ENCODE measurements around the gene PSG2.
"Not testable (repeated sequence)": the region's sequence is repeated elsewhere in the genome, so short reads cannot be mapped to it uniquely, and the experiment has no call there.

The PSG2 gene

DNA sequence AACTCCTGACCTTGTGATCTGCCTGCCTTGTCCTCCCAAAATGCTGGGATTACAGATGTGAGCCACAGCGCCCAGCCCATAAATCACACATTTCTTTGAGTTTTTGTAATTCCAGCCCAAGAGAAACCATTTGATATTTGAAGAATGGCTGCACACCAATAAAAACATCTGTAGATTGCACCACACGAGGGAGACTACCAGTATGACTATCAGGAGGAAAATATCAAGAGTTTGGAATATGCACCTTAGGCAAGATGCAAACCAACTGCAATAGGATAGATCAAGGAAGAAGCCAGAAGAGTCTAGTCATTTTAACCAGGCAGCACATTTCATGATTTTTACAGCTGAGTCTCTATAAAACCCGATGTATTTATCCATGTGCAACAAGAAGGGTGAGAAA, 20.1 kb downstream of the PSG2 start:
- DNase-seq = not testable (repeated sequence)

GRCh38 chr19:43061326-43061725, 21.2 kb downstream of the PSG2 start:
- DNase-seq = not testable (repeated sequence)

- not testable (repeated sequence) for DNase-seq
Observed at GRCh38 chr19:43060254-43060653, 22.2 kb downstream of the PSG2 start.

- not testable (repeated sequence) for DNase-seq
Observed at GRCh38 chr19:43059482-43059881, 23.0 kb downstream of the PSG2 start.

DNA sequence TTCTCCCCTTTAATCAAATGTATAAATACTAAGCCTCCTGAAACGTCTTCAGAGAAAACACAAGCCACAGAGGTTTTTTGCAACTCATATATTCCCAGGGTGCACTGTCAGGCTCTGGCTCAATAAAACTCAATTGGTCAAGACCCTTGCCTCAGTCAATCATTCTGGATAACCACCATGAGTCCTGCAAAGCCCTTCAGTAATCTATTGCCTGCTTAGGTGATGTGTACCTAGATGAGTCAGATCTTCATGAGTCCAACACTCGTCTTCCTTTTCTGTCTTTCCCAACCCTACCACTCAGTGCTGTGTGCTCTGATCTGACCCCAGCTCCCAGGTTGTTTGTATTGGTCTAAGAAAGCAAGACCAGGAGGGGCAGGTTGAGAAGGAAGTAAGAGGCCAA, 24.1 kb downstream of the PSG2 start:
- DNase-seq = not testable (repeated sequence)

DNA sequence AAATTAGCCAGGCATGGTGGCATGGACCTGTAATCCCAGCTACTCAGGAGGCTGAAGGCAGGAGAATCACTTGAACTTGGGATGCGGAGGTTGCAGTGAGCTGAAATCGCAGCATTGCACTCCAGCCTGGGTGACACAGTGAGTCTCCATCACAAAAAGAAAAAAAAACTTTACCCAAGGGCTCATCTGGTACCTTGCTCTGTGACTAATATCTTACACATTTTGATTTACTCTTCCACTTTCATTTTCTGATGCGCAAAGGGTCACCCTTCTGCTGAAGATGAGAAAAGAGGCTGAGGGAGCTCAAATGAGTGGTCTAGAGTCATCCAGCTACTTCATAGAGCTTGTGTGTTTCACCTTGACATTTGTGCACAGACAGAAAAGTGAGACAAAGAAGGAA, 34.5 kb downstream of the PSG2 start:
- DNase-seq = not testable (repeated sequence)

- DNase-seq = not testable (repeated sequence)
Observed at GRCh38 chr19:43046578-43046977, 35.9 kb downstream of the PSG2 start.

- DNase-seq = not testable (repeated sequence)
Observed at GRCh38 chr19:43043492-43044180, 38.9 kb downstream of the PSG2 start.

GRCh38 chr19:43031645-43032044, 50.9 kb downstream of the PSG2 start:
- DNase-seq = not testable (repeated sequence)

GRCh38 chr19:43028866-43029265, 53.6 kb downstream of the PSG2 start:
- DNase-seq = no peak

DNA sequence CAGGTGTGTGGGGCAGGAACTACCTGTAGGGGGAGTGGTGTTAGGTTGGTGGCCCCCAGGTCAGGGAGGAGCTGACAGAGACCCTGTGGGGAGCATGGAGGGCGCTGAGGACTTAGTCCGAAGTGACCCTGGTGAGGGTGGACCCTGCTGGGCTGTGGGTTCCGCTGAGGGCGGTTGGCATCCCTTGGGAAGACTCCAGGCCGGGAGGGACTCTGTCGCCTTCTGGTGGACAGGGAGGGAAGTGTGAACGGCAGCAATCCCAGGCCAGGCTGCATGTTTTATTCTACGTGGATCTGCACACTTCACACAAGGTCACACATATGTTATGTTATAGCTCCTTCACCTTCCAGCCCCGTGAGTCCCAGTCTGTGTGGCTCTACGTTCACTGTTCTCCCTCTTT, 54.5 kb downstream of the PSG2 start:
- DNase-seq = not testable (repeated sequence)

GRCh38 chr19:43027061-43027460, 55.4 kb downstream of the PSG2 start:
- DNase-seq = not testable (repeated sequence)

DNA sequence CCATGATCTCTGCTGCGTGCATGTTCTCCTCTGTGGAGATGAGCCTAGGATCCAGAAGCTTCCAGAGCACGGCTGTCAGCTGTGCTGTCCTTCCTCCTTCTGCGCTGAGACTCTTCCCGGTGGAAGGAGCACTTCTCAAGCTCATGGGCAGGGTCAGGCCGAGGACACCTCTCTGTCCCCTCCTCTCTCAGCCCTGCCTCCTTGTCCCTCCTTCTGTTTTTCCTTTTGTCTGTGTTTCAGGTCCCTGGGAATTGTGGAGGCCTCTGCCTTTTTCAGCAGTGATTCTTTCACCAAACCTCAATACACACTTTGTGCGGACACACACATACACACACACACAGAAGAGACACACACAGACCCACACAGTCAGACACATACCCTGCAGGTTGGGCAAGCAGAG, 56.1 kb downstream of the PSG2 start, which contains the start of gene PSG11:
PSG11 (minus strand) TSS at position 101 of the 400 bp plus-strand sequence; CDS start at position 4, 97 bp downstream.
- DNase-seq = not testable (repeated sequence)

DNA sequence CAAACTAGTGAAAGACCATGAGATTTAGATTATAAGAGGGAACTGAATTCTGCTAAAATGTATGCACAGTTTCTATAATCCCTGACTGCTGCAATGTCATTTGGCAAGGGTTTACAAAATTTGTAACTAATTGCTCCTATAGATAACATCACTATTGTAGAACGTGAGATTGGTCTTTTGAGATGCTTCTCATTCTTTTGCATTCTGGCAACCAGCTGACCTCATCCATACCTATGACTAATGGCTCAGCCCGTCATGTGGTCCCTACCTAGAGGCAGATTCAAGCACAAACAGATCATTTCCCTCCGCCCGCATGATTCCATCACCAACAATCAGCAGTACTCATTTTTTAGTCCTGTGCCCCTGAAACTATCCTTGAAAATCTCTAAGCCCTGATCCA, 60.4 kb downstream of the PSG2 start:
- DNase-seq = not testable (repeated sequence)

- not testable (repeated sequence) for DNase-seq
Observed at GRCh38 chr19:43021629-43022028, 60.9 kb downstream of the PSG2 start.

DNA sequence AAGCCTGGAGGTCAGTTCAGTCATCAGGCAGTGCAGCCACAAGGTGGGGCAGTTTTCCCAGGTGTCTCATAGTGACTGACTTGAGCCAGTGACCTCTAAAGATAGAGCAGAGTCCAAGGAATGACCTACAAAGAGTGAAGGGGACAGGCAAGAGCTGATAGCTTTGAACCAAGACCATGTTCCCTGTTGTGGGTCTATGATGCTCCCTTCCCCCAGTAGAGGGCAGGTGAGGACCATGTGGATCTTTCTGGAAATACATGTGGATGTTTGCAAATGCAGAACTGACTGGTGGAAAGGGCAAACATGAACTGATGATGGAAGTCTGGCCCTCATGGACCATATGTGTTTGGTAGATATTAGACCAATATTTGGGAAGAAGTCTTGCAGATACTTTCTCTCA, 62.9 kb downstream of the PSG2 start:
- not testable (repeated sequence) for DNase-seq

All from stimulated activated CD4-positive, alpha-beta T cell treated with anti-CD3 and anti-CD28 coated beads, Interleukin-4, amount 100 ng/mL, for 1 hour (primary cell).